HPDE6-E6E7 (cell line): ENCODE measurements around the gene RCAN2.

Source experiments
- DNase-seq: peaks from one replicate; pipeline ENCODE4 v3.0.0; 2011; ENCODE audit warnings: missing footprints; ENCODE audit errors: extremely low spot score

Gene RCAN2

GRCh38 chr6:46491201-46491627 is at the start of gene RCAN2:
TSS of gene RCAN2 (minus strand) at chr6:46491449.
- DNase-seq: peak; percentile 48

DNA sequence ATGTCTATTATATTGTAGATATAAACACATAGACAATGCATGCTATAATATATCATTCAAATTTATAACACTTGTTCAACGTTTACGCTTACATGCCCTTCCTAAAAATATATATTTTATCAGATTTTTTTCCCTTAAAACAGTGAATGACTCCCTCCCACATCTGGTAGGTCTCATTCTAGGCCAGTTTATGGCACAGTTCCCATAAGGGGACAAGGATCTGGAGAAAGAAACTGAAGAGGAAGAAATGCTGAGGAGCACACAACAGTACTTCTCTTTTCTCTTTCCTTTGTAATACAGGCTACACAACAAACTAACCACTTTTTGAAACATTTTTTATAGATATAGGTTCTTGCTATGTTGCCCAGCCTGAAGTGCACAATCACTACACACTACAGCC is 48.6 kb upstream of the RCAN2 start:
- DNase-seq: no peak

- DNase-seq: no peak
Observed at GRCh38 chr6:46538800-46539480, 47.7 kb upstream of the RCAN2 start.

DNA sequence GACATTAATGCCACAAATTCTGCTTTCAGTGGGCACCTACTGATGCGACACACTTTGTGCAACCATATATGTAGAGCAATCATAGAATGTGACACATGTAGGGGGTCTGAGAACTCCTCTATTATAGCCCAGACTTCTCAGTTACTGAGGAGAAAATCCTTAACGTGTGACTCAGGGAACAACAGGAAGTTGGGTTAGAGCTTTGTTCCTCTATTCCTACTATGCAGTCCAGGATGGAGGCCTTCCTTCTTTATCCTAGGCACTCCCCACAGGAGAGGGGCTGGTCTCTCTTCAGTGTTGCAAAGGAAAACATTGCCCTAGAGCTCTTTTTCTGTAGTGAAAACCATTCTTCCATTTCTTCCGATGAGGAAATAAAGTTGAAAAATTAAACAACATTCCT is 39.6 kb upstream of the RCAN2 start:
- no peak for DNase-seq

GRCh38 chr6:46528961-46529750 is 37.9 kb upstream of the RCAN2 start:
- DNase-seq: no peak

GRCh38 chr6:46526607-46527006 is 35.4 kb upstream of the RCAN2 start:
- DNase-seq: no peak

- no peak for DNase-seq
Observed at GRCh38 chr6:46525583-46525982, 34.3 kb upstream of the RCAN2 start.

DNA sequence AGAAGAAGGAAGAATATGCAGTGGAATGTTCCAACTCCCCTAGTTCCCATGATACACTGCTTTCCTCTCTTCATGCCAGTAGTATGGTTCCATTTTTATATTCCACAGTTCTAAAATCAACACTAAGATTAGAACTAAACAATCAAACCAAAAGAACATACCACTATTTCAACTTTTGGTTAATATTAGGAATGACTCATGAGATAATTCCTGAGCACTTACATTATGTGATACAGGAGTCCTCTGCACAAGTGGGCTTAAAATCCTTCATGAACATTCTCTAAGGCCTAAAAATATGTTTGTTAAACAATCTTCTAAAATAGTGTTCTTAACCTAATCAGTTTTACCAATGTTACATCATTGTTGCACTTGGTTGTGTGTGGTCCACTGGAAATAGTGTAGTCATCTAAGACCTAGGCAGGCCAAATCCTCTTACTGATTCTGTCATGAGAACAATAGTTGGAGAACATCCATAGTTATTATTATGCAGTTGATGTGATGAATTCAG is 30.3 kb upstream of the RCAN2 start:
- DNase-seq: no peak

DNA sequence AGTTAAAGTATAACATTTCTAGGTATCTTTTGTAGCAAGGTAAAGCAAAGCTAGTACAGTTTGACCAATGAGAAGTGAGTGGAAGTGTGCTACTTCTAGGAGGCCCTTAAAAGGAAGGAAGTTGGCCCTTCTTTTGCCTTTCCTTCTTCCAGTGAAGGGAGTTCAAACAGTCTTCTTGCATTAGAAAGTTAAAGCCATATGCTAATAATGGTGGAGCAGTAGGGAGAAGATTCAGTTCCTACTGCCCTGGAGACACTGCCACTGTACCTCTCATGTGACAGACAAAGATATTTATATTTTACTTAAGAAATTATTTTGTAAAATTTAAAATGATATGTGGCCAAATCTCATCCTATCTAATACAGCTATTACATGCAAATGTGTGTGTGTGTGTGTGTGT is 26.0 kb upstream of the RCAN2 start:
- no peak for DNase-seq

DNA sequence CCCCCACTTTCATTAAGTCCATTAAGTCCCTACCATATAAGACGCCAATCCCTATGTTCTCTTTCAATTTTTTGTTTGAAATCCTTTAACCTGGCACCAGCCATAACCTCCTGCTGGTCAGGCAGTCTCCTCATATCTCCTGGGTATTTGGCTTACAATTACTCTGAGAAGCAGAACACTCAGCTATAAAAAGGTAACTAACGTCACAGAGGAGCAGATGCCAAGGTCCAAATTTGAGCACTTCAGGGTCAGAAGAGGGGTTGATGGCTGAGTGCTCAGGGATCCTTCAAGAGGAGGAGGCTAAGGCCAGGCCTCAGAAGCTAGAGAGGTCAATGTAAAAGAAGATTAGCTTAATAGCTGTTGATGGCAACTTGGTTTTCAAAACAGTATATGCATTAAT is 22.3 kb upstream of the RCAN2 start:
- no peak for DNase-seq

GRCh38 chr6:46511320-46511719 is 20.1 kb upstream of the RCAN2 start:
- DNase-seq: no peak

GRCh38 chr6:46510651-46511050 is 19.4 kb upstream of the RCAN2 start:
- DNase-seq: no peak

- DNase-seq: no peak
Observed at GRCh38 chr6:46509981-46510510, 18.8 kb upstream of the RCAN2 start.

GRCh38 chr6:46509063-46509462 is 17.8 kb upstream of the RCAN2 start:
- DNase-seq: no peak

DNA sequence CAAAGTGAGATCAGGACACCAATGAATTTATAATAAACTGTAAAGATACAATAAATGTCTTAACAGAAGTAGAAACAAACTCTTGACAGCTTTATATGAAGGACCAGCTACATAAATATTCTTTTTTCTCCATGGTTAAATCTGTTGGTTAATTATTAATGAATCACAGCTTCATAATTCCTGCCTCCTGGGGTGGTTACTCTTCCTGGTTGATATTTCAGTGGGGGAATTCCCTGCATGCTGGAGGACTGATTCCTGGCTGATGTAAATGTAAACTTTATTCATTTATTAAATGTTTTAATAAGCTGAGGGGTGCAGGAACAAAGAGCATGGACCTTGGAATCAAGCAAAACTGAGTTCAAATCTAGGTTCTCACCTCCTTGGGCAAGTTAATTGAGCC is 16.2 kb upstream of the RCAN2 start:
- DNase-seq: no peak

DNA sequence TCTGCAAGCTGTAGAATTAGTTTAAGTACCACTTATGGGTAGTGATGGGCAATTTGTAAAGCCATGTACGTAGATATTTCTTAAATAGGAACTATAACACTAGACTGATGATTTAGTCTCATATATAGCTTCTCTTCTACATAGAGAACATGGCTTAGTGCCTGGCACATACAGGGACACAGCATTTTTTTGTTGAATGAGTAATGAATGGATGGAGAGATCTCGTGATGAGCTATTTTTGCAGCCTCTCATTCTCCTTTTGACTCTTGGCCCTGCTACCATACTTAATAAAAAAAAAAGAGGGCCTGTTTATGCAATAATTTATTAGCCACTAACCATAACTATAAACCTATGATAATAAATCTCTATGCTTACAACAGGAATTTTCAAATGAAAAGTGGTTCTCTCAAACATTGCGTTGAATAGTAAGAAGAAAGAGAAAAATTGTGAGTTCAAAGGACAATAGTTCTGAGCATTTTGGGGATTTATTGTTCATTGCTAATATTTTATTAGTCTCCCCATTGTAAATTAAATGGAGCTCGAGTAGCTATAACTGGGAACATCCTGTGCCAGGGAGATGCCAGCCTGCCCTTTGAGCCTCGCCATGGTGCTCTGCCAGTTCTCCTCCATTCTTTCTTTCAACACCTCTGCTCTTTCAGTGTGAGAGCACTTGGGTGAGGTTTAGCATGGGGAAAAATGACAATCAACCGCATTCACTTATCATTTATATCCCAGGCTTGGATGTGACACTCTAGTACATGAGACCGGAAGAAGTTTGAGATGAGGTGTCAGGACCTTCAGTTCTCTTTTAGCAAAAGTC is 14.7 kb upstream of the RCAN2 start:
- DNase-seq: no peak

DNA sequence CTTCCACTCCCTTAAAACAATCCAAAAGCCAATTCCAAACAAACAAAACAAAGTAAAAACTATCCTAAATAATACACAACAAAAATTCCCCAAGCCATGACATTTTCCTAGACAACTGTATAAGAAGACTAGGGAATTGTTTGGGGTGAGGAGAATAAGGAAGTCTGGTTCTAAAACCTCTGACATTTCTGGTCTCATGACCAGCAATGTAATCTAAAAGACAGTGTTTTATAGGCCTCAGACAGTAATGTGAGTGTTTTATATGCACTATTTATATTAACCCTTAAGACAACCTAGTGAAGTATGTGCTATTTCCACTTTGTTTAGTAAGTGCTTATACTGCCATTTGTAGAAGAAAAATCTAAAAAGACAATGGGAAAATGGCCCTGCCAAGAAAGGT is 13.0 kb upstream of the RCAN2 start:
- DNase-seq: no peak

DNA sequence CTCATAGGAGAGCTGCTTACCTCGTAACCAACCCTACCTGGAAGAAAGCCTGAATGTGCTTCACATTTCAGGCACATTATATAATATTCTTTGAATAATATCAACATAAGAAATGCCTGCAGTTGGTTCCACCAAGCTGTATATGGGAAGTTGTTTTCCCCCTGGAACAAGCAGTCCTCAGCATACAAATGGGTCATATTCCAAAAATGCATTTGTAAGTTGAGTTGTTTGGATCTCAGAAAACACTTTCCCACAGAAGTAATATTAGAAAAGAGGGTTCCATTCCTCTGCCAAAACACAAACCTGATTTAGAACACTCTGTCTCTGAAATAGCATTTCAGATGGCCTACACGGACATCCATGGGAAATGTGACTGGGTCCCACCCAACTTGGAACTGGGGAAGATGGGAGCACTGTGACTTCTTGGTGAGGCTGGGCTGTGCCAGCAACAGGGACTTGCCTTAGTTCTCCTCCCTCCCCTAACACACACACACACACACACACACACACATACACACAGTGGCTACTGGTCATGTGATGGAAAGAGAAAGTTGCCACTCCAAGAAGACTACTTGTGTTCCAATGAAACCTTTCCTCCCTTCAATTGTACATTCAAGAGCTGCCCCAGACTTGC is 11.4 kb upstream of the RCAN2 start:
- DNase-seq: no peak

DNA sequence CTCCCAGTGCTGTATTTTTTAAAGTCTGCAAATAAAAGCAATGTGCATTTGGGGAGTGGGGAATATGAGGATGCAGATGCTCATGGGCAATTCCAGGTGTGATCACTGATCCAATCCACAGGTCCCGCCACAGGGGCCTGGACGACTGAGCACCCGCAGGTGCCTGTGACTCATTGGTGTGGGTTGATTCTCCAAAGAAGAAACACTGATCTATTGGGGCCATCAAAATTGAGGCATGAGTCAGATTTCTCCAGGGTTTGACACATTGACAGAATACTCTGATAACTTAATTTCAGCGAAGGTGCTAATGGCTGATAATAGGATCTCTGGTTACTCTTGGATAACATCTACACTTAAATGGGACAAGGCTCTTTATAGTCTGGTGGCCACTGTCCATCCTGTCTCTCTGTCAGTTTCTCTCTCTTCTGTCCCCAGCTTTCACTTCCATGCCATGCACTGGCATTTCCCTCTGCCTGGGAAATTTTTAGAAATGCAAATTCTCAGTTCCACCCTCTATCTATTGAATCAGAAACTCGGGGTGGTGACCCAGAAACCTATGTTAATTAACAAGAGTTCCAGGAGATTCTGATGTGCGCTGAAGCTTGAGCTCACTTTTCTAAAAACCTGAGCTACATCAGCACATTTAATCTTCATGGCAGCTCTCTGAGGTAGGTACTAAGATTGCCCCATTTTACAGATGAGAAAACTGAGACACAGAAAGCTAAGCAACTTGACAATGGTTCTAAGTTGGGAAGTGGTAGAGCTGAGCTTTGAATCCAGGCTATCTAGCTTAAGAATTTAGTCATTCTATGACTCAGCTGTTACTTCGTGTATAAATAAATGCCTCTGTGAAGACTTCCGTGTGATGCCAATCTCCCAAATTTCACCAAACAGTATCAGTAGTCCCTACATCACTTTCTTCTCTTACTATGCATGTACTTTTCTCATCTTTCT is 10.2 kb upstream of the RCAN2 start:
- no peak for DNase-seq

DNA sequence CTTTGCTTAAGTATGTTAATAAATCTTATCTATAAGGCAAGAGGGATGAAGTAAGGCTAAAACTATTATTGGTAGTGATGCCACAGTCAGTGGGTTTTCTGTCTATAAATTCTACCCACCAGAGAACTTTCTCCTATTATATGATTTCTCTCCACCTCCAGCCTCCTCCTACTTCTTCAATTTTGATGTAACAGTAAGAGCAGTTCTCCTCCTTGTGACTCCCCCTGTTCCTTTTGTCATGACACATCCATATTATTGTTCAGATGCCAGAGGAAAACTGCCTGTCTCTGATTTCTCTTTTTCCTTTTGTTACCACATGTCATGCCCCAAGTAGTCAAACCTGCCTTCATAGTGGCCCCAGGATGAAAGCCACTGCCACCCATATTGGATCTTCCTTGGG is 9.1 kb upstream of the RCAN2 start:
- DNase-seq: no peak
